Mucosa of rectum (tissue), 2 donors: Measurements from ENCODE around the gene ACACB.

Source experiments
- H3K27ac ChIP-seq, 2 donors: one replicate each; pipeline ENCODE4 v1.7.0; 2013; ENCODE audit warnings: inconsistent platforms in 2 of 2, low read depth in 2 of 2, low read length in 2 of 2
- H3K27me3 ChIP-seq, 2 donors: one replicate each; pipeline ENCODE4 v1.7.0; 2013; ENCODE audit warnings: low read length in 2 of 2; ENCODE audit not compliant: control insufficient read depth in 2 of 2, insufficient read depth in 2 of 2
- H3K36me3 ChIP-seq, 2 donors: one replicate each; pipeline ENCODE4 v1.7.0; 2013; ENCODE audit warnings: low read length in 2 of 2; ENCODE audit not compliant: control insufficient read depth in 2 of 2, insufficient read depth in 2 of 2
- H3K4me1 ChIP-seq, 2 donors: one replicate each; pipeline ENCODE4 v1.7.0; 2013; ENCODE audit warnings: low read length in 2 of 2, mild to moderate bottlenecking in 1 of 2; ENCODE audit not compliant: control insufficient read depth in 2 of 2, insufficient read depth in 2 of 2
- H3K4me3 ChIP-seq, 2 donors: one replicate each; pipeline ENCODE4 v1.7.0; 2013; ENCODE audit warnings: low read length in 2 of 2
- H3K9ac ChIP-seq, 2 donors: one replicate each; pipeline ENCODE4 v1.7.0; 2013; ENCODE audit warnings: low read length in 2 of 2, low read depth in 1 of 2, mild to moderate bottlenecking in 1 of 2
- H3K9me3 ChIP-seq, 2 donors: one replicate each; pipeline ENCODE4 v1.7.0; 2013; ENCODE audit warnings: low read length in 2 of 2; ENCODE audit not compliant: control insufficient read depth in 2 of 2
- donor health status: healthy.
- donor health status: Normal muscosa, but diverticular disease.

Gene ACACB

DNA sequence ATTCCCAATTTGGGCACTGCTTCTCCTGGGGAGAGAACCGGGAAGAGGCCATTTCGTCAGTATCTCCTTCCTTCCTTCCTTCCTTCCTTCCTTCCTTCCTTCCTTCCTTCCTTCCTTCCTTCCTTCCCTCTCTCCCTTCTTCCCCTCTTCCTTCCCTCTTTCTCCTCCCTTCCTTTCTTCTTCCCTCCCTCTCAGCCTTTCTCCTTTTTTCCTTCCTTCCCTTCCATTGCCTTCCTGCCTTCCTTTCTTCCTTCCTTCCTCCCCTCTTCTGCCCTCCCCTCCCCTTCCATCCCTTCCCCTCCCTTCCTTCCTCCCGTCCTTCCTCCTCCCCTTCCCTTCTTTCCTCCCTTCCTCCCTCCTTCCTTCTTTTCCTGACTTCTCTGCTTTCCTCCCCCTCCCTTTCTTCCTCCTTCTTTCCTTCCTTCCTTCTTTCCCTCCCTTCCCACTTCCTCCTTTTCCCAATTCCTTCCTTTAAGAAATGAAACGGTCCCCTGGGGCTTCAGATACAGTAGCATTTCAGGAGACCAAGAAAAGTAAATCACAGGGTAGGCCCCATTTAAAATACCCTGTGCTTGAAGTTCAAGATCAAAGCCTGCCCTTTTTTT, 71.8 kb downstream of the ACACB start:
- Histone ChIP-seq H3K36me3 (peaks cover 29 to 58% of the 10 kb centered on the region in 2 donors), H3K27me3 (no peaks in the 10 kb centered on the region), H3K9me3 (no peaks in the 10 kb centered on the region), H3K4me3 (no peak overlapping the region), H3K4me1 (no peaks in the 10 kb centered on the region), H3K27ac (no peak overlapping the region), H3K9ac (no peak overlapping the region)

DNA sequence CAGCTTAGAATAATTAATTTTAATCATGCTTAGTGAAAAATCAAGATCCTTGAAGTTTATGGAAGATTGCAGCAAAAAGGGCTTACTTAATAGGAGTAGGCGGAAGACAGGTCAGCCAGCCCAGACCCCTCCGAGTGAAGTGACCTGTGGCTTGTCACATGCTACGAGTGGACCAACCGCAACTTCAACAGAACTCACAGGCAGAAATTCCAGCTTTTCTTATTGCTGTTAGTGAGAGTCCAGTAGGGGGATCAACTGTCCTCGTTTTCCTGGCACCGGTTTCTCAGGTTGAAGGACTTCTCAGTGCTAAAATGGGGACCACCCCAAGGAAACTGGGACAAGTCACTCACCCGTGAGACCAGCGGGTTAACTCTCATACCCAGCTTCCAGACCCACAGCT, 72.9 kb downstream of the ACACB start:
- no peak overlapping the region for H3K9ac ChIP-seq
- H3K36me3 ChIP-seq = peaks cover 37 to 66% of the 10 kb centered on the region in 2 donors
- H3K27ac ChIP-seq = no peak overlapping the region

DNA sequence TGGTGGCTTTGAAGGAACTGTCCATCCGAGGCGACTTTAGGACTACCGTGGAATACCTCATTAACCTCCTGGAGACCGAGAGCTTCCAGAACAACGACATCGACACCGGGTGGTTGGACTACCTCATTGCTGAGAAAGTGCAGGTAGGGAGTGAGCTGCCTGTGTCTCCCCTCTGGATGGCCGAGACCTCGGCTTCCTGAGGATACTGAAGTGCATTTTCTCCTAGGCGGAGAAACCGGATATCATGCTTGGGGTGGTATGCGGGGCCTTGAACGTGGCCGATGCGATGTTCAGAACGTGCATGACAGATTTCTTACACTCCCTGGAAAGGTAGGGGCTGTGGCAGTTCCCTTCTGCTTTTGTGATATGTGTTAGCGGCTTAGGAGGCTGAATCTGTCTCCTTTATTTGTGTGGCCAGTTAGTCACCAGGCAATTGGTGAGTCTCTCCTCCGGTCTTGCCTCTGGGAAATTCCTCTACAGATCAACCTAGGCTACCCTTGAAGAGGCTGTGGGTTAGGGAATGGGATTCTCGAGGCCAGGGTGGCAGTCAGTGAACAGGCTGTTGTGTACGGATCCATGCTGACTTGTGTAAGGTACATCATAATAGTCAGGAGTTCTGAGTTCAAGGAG, 75.3 kb downstream of the ACACB start:
- H3K4me1 ChIP-seq = no peaks in the 10 kb centered on the region
- no peaks in the 10 kb centered on the region for H3K9me3 ChIP-seq
- H3K4me3 ChIP-seq = no peak overlapping the region
- no peak overlapping the region for H3K27ac ChIP-seq
- peaks cover 47 to 67% of the 10 kb centered on the region in 2 donors for H3K36me3 ChIP-seq
- no peaks in the 10 kb centered on the region for H3K27me3 ChIP-seq
- H3K9ac ChIP-seq = no peak overlapping the region

More for the DNA sequence above, 72.9 kb downstream of the ACACB start:
- Histone ChIP-seq H3K4me1 (no peaks in the 10 kb centered on the region), H3K4me3 (no peak overlapping the region), H3K27me3 (no peaks in the 10 kb centered on the region), H3K9me3 (no peaks in the 10 kb centered on the region)

DNA sequence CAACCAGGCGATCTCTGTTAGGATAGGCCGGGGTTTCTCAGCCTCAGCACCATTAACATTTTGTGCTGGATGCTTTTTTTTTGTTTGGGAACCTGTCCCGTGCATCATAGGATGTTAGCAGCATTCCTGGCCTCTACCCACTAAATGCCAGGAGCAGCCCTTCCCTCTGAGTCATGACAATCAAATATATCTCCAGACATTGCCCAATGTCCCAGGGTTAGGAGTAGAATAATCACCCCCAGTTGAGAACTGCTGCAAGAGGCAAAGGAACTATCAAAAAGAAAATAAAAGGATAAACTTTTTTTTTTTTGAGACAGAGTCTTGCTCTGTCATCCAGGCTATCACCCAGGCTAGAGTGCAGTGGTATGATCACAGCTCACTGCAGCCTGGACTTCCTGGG, 76.0 kb downstream of the ACACB start:
- H3K36me3 ChIP-seq = peaks cover 49 to 69% of the 10 kb centered on the region in 2 donors
- H3K4me3 ChIP-seq = no peak overlapping the region
- no peak overlapping the region for H3K27ac ChIP-seq
- no peak overlapping the region for H3K9ac ChIP-seq
- no peaks in the 10 kb centered on the region for H3K27me3 ChIP-seq
- H3K9me3 ChIP-seq = no peaks in the 10 kb centered on the region
- no peaks in the 10 kb centered on the region for H3K4me1 ChIP-seq

DNA sequence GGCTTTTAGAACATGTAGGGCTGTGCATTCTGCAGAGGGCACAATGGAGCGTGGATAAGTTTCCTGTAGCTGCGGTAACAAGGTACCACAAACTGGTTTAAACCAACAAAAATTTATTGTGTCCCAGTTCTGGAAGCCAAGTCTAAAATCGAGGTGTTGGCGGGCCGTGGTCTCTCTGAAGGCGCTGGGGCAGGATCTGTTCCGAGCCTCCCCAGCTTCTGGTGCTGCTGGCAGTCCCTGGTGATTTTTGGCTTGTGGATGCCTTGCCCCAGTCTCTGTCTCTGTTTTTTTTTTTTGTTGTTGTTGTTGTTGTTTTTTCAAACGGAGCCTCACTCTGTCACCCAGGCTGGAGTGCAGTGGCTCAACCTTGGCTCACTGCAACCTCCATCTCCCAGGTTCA, 77.5 kb downstream of the ACACB start:
- peaks cover 51 to 60% of the 10 kb centered on the region in 2 donors for H3K36me3 ChIP-seq

DNA sequence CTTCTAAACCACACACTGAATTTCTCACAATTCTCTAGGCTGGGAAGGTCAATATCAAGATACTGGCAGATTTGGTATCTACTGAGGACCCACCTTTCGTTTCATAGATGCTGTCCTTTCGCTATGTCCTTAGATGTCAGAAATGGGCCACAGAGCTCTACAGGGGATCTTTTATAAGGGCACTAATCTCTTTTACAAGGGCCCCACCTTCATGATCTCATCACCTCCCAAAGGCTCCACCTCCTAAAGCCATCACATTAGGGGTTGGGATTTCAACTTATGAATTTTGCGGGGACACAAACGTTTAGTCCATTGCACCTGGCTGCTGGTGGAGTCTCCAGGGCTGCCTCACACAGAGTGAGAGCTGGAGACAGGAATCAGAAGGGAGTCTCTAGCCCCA, 79.9 kb downstream of the ACACB start:
- no peak overlapping the region for H3K27ac ChIP-seq
- no peaks in the 10 kb centered on the region for H3K9me3 ChIP-seq
- H3K36me3 ChIP-seq = peaks cover 62 to 68% of the 10 kb centered on the region in 2 donors

More for the DNA sequence above, 77.5 kb downstream of the ACACB start:
- Histone ChIP-seq H3K27me3 (no peaks in the 10 kb centered on the region), H3K4me1 (no peaks in the 10 kb centered on the region), H3K27ac (no peak overlapping the region), H3K9me3 (no peaks in the 10 kb centered on the region), H3K4me3 (no peak overlapping the region), H3K9ac (no peak overlapping the region)

DNA sequence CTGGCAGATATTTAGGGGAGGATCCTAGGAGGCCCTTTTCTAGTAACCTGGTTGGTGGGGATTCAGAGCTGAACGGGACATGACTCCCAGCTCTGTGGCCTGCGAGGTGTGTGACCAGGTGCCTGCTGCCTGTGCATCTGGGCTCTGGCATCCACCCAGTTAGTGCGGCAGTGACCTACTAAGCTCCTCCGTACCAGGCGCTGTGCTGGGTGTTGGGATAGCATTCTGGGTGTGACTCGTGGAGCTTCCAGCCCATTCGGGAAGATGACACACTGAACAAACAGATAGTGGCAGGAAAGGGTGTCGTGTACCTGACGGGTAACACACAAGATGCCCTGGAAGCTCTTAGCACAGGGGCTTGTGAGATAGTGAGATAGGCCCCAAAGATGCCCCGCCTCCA, 80.9 kb downstream of the ACACB start:
- H3K27ac ChIP-seq = no peak overlapping the region
- no peaks in the 10 kb centered on the region for H3K9me3 ChIP-seq
- H3K9ac ChIP-seq = no peak overlapping the region
- H3K36me3 ChIP-seq = peaks cover 59 to 64% of the 10 kb centered on the region in 2 donors
- H3K4me3 ChIP-seq = no peak overlapping the region
- H3K4me1 ChIP-seq = no peaks in the 10 kb centered on the region
- no peaks in the 10 kb centered on the region for H3K27me3 ChIP-seq

More for the DNA sequence above, 79.9 kb downstream of the ACACB start:
- H3K4me3 ChIP-seq = no peak overlapping the region
- H3K27me3 ChIP-seq = no peaks in the 10 kb centered on the region
- no peaks in the 10 kb centered on the region for H3K4me1 ChIP-seq
- H3K9ac ChIP-seq = no peak overlapping the region

DNA sequence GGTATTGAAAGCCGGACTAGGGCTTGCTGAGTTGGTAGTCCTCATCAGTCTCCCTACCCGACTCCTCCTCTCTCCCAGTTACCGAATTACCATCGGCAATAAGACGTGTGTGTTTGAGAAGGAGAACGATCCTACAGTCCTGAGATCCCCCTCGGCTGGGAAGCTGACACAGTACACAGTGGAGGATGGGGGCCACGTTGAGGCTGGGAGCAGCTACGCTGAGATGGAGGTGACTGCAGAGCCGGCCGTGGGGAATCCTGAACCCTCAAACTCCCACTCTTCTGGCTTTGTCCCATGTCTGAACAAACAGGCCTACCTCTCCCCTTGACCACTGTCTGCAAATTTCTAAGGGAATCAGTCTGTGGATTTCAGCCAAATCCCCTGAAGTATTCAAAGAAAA, 82.9 kb downstream of the ACACB start:
- no peaks in the 10 kb centered on the region for H3K9me3 ChIP-seq
- peaks cover 59 to 63% of the 10 kb centered on the region in 2 donors for H3K36me3 ChIP-seq
- H3K9ac ChIP-seq = no peak overlapping the region
- H3K4me3 ChIP-seq = no peak overlapping the region
- no peaks in the 10 kb centered on the region for H3K4me1 ChIP-seq
- no peak overlapping the region for H3K27ac ChIP-seq
- H3K27me3 ChIP-seq = no peaks in the 10 kb centered on the region

DNA sequence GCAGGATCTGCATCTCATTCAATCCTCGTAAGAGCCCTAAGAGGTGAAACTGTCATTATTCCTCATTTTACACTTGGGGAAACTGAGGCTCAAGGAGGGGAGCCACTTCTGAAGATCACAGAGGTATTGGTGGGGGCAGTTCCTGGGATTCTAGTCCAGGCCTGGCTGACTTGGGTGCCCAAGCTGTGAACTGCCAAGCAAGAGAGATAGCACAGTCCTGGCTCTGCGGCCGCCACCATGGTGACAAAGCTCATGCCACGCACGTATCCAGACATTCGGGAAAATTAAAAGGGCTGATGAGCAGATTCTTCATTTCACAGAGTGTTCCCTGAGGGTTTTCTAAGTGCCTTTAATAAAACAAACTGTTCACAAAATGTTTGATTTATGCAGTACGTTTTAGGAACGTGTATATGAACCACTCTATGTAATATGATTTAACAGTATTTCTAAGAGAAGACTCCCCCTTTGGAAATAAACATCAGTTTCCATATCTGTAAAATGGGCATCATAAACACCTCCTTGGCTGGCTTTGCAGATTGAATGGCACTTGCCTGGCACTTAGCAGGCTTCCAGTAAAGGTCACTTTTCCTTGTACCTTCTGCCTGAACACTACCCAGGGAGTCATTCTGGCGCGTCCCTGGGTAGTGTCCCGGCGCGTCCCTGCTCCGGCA, 84.6 kb downstream of the ACACB start:
- peaks cover 45 to 54% of the 10 kb centered on the region in 2 donors for H3K36me3 ChIP-seq
- H3K9ac ChIP-seq = no peak overlapping the region
- no peaks in the 10 kb centered on the region for H3K27me3 ChIP-seq

DNA sequence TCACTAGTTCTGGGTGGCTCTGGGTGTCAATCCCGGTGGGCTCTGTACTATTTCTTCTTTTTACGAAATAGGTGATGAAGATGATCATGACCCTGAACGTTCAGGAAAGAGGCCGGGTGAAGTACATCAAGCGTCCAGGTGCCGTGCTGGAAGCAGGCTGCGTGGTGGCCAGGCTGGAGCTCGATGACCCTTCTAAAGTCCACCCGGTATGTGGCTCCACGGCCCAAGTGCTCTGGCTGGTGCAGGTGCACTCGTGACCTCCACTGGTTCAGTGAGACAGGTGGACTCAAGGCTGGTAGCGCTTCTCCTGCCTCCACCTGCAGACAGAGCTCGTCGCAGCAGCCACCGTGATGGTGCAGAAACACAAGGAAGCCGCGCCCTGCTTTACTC, 85.1 kb downstream of the ACACB start:
- no peaks in the 10 kb centered on the region for H3K27me3 ChIP-seq
- no peak overlapping the region for H3K27ac ChIP-seq
- H3K4me1 ChIP-seq = no peaks in the 10 kb centered on the region
- H3K9ac ChIP-seq = no peak overlapping the region
- peaks cover 41 to 48% of the 10 kb centered on the region in 2 donors for H3K36me3 ChIP-seq
- H3K4me3 ChIP-seq = no peak overlapping the region
- H3K9me3 ChIP-seq = no peaks in the 10 kb centered on the region

More for the DNA sequence above, 84.6 kb downstream of the ACACB start:
- H3K9me3 ChIP-seq = no peaks in the 10 kb centered on the region
- H3K4me3 ChIP-seq = no peak overlapping the region
- H3K4me1 ChIP-seq = no peaks in the 10 kb centered on the region
- no peak overlapping the region for H3K27ac ChIP-seq
